Gastrocnemius medialis (tissue), 4 donors: ENCODE data around the gene DPP10.

ENCODE experiments used
- POLR2A ChIP-seq, 2 donors: fragments of 450-650 bp; IDR thresholded peaks; one replicate each; pipeline ENCODE4 v1.6.1; 2017; ENCODE audit warnings: antibody characterized with exemption in 2 of 2, mild to moderate bottlenecking in 2 of 2, moderate library complexity in 2 of 2
- TF ChIP-seq, protein P1 (sequence below), 5 experiments: fragments of 450-650 bp in 3 of 5; fragments of 200-600 bp in 2 of 5; sonication (generic) in 2 of 5; IDR thresholded peaks in 4 of 5; conservative IDR thresholded peaks in 1 of 5; 1 replicate in 4 of 5; 2 replicates in 1 of 5; pipeline ENCODE4 v1.5.1; 2016 to 2019; ENCODE audit warnings: antibody characterized with exemption in 5 of 5, mild to moderate bottlenecking in 3 of 5, moderate library complexity in 3 of 5

DNA sequence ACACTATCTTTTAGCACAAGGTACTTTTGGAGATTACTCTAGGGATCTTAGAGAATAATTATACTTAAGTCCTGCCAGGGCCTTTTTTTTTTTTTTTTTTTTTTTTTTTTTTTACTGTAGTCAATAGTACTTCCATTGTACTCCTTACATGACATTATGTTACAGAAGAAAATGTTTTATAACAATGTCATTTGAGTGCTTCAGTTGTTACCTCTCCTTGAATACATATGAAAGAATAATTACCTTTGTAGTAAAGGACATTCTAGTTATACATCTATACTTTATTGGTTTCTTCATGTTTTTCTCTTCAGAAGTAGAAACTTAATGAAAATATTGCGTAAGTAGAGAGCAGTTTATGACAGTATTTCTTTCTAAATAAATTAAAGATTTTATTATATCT lies 834.9 kb downstream of the DPP10 start:
- TF ChIP-seq, protein P1, sequence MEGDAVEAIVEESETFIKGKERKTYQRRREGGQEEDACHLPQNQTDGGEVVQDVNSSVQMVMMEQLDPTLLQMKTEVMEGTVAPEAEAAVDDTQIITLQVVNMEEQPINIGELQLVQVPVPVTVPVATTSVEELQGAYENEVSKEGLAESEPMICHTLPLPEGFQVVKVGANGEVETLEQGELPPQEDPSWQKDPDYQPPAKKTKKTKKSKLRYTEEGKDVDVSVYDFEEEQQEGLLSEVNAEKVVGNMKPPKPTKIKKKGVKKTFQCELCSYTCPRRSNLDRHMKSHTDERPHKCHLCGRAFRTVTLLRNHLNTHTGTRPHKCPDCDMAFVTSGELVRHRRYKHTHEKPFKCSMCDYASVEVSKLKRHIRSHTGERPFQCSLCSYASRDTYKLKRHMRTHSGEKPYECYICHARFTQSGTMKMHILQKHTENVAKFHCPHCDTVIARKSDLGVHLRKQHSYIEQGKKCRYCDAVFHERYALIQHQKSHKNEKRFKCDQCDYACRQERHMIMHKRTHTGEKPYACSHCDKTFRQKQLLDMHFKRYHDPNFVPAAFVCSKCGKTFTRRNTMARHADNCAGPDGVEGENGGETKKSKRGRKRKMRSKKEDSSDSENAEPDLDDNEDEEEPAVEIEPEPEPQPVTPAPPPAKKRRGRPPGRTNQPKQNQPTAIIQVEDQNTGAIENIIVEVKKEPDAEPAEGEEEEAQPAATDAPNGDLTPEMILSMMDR (IDR thresholded peaks at IDR 0.05 in 4 of 5, conservative IDR thresholded peaks at IDR 0.05 in 1 of 5), result no peak
- TF ChIP-seq POLR2A (IDR thresholded peaks at IDR 0.05), result no peak
